NCI-H2107 treated with DMSO at 0.1 percent for 48 hours (cell line): ENCODE results near the gene DCN.

Experiments used
- DNase-seq: peaks from one replicate; lab custom pipeline; 2025; ENCODE audit not compliant: unreplicated experiment; lab: John Stamatoyannopoulos, UW

The DCN gene

GRCh38 chr12:91140026-91140931, 42.3 kb downstream of the DCN start:
- DNase-seq, result no peak

- no peak for DNase-seq
Observed at GRCh38 chr12:91139286-91139685, 43.3 kb downstream of the DCN start.

- DNase-seq, result no peak
Observed at GRCh38 chr12:91138337-91138920, 44.2 kb downstream of the DCN start.

GRCh38 chr12:91133871-91134270, 48.7 kb downstream of the DCN start:
- no peak for DNase-seq

- no peak for DNase-seq
Observed at GRCh38 chr12:91129662-91130362, 52.8 kb downstream of the DCN start.

GRCh38 chr12:91127751-91128150, 54.9 kb downstream of the DCN start:
- DNase-seq, result no peak

GRCh38 chr12:91127306-91127705, 55.3 kb downstream of the DCN start:
- no peak for DNase-seq

GRCh38 chr12:91126516-91126915, 56.1 kb downstream of the DCN start:
- no peak for DNase-seq

- no peak for DNase-seq
Observed at GRCh38 chr12:91123236-91123916, 59.2 kb downstream of the DCN start.

- DNase-seq, result no peak
Observed at GRCh38 chr12:91120781-91121180, 61.8 kb downstream of the DCN start.

- no peak for DNase-seq
Observed at GRCh38 chr12:91119089-91119488, 63.5 kb downstream of the DCN start.

GRCh38 chr12:91113621-91114020, 69.0 kb downstream of the DCN start:
- no peak for DNase-seq

- DNase-seq, result no peak
Observed at GRCh38 chr12:91111366-91112325, 71.0 kb downstream of the DCN start, which contains the start of gene LUM. LUM (minus strand) TSS chr12:91111494; CDS start chr12:91108979, 2,515 bp downstream.

GRCh38 chr12:91110311-91110924, 72.2 kb downstream of the DCN start:
- no peak for DNase-seq

GRCh38 chr12:91109581-91110310, 72.9 kb downstream of the DCN start:
- no peak for DNase-seq

GRCh38 chr12:91109148-91109564, 73.5 kb downstream of the DCN start:
- peak; percentile 40 for DNase-seq

- DNase-seq, result no peak
Observed at GRCh38 chr12:91108196-91108755, 74.3 kb downstream of the DCN start.

- no peak for DNase-seq
Observed at GRCh38 chr12:91106283-91106682, 76.3 kb downstream of the DCN start.

- DNase-seq, result no peak
Observed at GRCh38 chr12:91105807-91106206, 76.8 kb downstream of the DCN start.
